Measurements from ENCODE around the gene NNMT.

NNMT gene

GRCh38 chr11:114285599-114285998 lies 10.6 kb upstream of the NNMT start:
- DNase-seq, result no peak

GRCh38 chr11:114286229-114286628 lies 10.0 kb upstream of the NNMT start:
- no peak for DNase-seq

GRCh38 chr11:114287154-114287553 lies 9.0 kb upstream of the NNMT start:
- DNase-seq, result no peak

- DNase-seq, result no peak
These were observed 8.1 kb upstream of the NNMT start for GRCh38 chr11:114288136-114288535.

GRCh38 chr11:114289779-114290178 lies 6.4 kb upstream of the NNMT start:
- no peak for DNase-seq

- no peak for DNase-seq
These were observed 5.5 kb upstream of the NNMT start for GRCh38 chr11:114290503-114291235.

GRCh38 chr11:114291381-114291780 lies 4.8 kb upstream of the NNMT start:
- DNase-seq, result no peak

- no peak for DNase-seq
These were observed 4.1 kb upstream of the NNMT start for GRCh38 chr11:114291842-114292680.

GRCh38 chr11:114293201-114293711 lies 2.9 kb upstream of the NNMT start:
- no peak for DNase-seq

- DNase-seq, result no peak
These were observed 590 bp downstream of the NNMT start for GRCh38 chr11:114296605-114297372.

- DNase-seq, result no peak
These were observed 1.9 kb downstream of the NNMT start for GRCh38 chr11:114297806-114298709.

- DNase-seq, result no peak
These were observed 2.5 kb downstream of the NNMT start for GRCh38 chr11:114298710-114299109.

- DNase-seq, result no peak
These were observed 4.9 kb downstream of the NNMT start for GRCh38 chr11:114301088-114301487.

GRCh38 chr11:114301927-114302326 lies 5.7 kb downstream of the NNMT start:
- no peak for DNase-seq

- no peak for DNase-seq
These were observed 6.5 kb downstream of the NNMT start for GRCh38 chr11:114302663-114303062.

- DNase-seq, result no peak
These were observed 7.9 kb downstream of the NNMT start for GRCh38 chr11:114304065-114304464.

GRCh38 chr11:114304969-114305368 lies 8.8 kb downstream of the NNMT start:
- no peak for DNase-seq

GRCh38 chr11:114307524-114308203 lies 11.5 kb downstream of the NNMT start:
- DNase-seq, result no peak

- DNase-seq, result peak; percentile 38
These were observed 12.5 kb downstream of the NNMT start for GRCh38 chr11:114308689-114309089.

- no peak for DNase-seq
These were observed 13.3 kb downstream of the NNMT start for GRCh38 chr11:114309517-114309916.

GRCh38 chr11:114310095-114310494 lies 13.9 kb downstream of the NNMT start:
- DNase-seq, result no peak

GRCh38 chr11:114311946-114312345 lies 15.7 kb downstream of the NNMT start:
- DNase-seq, result no peak
